ENCODE data around the gene PAK3.

Gene PAK3

GRCh38 chrX:111095974-111096895 lies at the start of gene PAK3:
Gene PAK3, plus strand, starts transcription at chrX:111096191. Its CDS starts 26,913 bp downstream, at chrX:111123104.
- peak; percentile 88 for DNase-seq

GRCh38 chrX:111047575-111047974 lies 48.4 kb upstream of the PAK3 start:
- no peak for DNase-seq

- DNase-seq: no peak
These were observed 43.5 kb upstream of the PAK3 start for GRCh38 chrX:111052478-111052877.

DNA sequence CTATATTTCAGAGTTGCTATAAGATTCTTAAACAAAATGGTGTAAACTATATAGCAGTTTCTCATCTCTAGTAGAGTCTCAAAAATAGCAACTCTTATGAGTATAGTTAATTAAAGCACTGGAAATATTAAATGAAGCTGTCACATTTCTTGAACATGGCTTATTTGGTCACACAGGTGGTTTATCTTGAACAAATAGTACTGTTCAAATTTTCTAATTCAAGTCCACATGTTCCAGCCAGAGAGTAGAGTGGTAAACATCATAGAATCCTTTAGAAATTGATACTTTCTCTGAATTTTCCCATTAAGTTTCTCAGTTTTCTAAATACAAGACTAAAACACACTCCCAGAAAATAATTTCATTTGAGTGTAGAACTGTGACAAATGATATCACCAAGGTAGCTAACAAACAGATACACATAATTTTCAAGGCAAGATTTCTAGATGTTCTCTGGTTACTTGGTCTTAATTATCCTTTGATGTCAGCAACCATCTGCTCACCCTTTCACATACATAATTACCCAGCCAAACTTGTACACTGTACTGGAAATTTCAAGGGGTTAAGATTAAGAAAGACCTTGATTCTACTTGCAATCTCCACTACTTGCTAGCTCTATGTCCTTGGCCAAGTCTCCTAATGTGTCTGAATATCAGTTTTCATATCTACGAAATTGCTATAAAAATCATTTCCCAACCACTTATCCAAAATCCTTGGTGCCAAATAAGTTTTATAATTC lies 24.3 kb upstream of the PAK3 start:
- no peak for DNase-seq

GRCh38 chrX:111083081-111083480 lies 12.9 kb upstream of the PAK3 start:
- DNase-seq: no peak

DNA sequence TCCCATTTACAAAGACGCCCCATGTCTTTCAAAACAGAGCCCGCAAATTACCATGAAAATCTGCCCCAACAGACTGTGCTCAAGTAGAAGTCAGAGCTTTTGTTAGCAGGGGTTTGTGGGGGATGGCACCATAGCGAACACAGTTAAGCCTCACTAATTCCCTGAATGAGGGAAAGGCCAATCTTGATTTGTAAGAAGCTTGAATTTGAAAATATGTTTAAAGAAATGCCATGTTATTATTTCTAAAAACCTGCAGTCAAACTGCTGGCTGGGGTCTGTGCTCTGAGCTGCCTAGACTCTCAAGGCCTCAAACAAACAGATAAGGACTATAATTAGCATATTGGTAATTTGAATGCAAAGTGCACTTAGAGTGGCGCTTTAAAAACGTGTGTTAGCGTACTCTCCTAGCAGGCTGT lies 9.4 kb upstream of the PAK3 start:
- DNase-seq: peak; percentile 11

DNA sequence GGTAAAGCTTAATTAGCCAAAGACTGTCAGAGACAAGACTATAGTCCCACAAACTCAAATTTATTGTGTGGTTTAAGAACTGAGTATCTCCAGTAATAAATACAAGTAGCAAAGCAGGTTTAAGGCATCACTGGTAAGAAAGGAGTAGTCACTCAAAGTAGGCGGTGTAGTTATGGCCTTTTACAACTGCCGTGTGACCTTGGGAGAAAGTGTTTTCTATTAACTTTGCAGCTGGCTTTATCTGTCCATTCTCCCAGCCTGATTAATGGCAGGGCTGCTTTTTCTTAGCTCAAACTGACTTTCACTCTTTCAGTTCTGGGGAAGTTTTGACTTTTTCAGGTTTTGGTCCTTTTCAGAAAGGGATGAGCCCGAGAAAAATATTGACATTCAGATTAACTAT lies 7.4 kb upstream of the PAK3 start:
- DNase-seq: no peak

- no peak for DNase-seq
These were observed 5.5 kb upstream of the PAK3 start for GRCh38 chrX:111090458-111090857.

DNA sequence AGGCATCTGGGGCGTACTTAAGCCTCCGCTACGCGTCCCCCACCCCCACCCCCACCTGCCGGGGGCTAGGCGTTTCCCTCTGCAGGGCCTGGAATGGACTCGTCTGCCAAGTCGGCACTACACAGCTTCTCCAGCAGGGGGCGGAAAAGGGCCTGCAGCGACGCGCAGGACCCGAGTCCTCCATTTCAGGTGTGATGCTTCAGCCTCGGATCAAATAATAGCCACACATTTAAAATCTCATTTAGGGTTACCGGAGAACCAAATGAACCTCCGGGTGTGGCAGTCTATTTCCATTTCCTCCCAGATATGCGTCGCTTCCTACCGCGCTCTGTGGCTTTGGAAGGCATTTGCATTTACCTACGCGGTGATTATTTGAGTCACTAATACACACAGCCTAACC lies 2.9 kb downstream of the PAK3 start:
- DNase-seq: peak; percentile 9

- peak; percentile 42 for DNase-seq
These were observed 4.2 kb downstream of the PAK3 start for GRCh38 chrX:111100191-111100590.

DNA sequence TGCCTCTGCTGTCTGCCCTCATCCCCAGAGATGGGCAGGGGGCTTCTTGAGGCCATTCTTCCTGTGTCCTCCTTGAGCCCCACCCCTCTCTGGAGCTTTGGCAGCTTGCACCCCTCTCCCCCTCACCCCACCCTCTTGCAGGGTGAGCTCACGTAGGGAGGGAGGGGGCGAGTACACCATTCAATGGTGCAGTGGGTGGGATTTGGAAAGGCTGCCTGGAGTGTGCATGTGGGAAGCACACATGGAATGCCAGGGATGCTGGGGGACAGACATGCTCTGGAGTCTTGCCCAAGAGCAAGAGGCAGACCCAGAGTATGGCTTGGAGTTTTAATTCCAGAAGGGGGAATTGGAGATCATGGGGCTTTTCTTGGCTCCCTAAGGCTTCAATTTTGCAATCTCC lies 5.6 kb downstream of the PAK3 start:
- no peak for DNase-seq

DNA sequence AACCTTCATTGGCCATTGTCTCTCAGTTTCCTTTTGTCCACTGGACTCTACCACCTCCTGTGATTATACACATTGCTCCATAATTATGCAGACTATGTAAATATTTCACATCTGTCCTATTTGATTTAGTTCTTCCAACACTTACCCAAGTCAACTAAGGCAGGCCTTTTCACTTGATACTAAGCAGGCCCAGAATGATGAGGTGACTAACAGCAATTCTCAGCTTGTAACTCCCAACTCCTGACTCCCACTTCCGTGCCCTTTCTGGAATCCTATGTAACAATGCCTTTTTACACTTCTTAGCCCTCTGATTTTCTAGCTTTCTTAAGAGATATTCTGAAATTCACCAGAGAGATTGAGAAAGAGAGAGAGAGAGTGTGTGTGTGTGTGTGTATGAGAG lies 6.6 kb downstream of the PAK3 start:
- no peak for DNase-seq

DNA sequence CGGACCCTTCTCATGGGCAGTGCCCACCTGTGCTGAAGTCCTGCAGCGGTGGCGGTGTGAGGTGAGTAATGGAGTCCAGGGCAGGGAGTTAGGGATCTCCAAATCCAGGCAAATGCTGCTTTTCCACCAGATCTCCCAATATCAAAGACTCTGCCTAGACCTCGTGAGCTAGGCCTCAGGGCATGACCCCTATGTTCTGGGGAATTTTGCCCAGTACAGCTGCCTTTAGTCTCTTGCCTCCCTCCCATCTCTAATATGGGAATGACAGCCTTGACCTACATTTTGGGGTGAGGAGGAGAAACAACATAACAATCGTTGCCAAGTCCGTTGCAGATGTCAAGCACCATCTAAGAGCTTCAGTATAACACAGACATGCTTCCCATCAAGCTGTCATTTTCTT lies 7.3 kb downstream of the PAK3 start:
- DNase-seq: no peak

DNA sequence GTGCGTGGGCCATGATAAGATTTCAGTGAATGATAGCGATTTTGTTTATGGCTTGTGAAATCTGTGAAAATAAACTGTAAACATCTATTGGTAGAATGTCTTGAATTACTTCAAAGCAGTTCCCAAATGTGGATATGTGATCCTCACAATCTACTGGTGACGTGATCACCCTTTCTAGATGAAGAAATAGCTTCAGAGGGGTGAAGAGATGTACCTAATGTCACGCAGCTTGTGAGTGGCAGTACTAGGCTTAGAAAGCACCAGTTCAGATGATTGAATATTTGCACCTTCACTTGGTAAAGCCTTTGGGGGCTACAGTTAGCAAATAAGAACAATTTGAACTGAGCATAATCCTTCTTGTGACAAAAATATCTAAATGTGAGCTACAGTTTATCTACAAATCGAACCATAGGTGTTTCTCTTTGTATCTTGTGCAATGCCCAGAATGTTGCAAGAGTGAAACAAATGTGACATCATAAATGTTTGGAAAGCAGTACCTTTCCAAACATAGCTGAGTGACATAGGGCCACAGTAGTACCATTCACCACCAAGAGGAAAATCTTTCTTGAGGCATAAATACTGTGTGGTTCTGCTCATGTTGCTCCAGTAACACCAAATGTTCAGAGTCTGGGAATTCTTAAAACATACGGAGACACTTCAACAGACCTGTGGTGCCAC lies 14.2 kb downstream of the PAK3 start:
- DNase-seq: no peak

- DNase-seq: no peak
These were observed 18.8 kb downstream of the PAK3 start for GRCh38 chrX:111114806-111115205.

GRCh38 chrX:111116666-111117065 lies 20.7 kb downstream of the PAK3 start:
- DNase-seq: no peak

GRCh38 chrX:111119341-111119740 lies 23.4 kb downstream of the PAK3 start:
- no peak for DNase-seq

DNA sequence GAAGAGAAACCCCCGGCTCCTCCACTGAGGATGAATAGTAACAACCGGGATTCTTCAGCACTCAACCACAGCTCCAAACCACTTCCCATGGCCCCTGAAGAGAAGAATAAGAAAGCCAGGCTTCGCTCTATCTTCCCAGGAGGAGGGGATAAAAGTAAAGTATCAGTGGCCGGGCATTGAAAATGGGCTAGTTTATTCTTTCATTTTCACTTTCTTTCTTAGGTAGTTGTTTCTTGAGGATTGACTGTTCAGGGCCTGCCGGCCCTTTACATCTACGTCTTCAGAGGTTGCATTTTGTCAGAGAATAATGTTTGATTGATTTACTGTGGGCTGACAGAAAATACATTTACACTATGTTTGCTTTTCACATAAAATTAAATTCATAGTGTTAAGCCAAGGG lies 27.1 kb downstream of the PAK3 start:
- DNase-seq: no peak

DNA sequence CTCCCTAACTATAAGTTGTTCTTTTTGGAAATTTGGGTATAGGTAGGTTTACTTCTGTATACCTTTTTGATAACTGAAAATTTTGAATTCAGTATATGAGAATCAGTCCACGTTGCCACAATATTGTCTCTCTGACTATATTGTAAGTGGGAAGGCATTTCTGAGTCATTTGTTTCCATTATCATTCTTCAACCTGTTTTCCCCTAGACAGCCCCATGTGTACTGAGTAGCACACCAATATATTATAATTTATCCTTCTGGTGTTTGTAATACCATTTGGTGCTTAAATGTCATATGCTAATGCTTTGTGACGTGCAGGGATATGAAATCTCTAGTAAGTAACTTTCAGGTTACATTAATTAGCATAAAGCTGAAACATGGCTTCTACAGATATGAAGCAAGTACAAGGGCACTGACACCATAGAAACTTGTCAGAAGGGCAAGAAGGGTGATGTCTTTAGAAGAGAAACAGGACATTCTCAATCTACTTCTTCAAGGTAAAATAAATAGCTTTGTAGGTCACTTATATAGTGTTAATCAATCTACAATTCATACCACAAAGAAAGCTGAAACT lies 27.7 kb downstream of the PAK3 start:
- DNase-seq: no peak

GRCh38 chrX:111124418-111124817 lies 28.4 kb downstream of the PAK3 start:
- DNase-seq: no peak

- DNase-seq: no peak
These were observed 31.0 kb downstream of the PAK3 start for GRCh38 chrX:111127038-111127437.

- no peak for DNase-seq
These were observed 33.9 kb downstream of the PAK3 start for GRCh38 chrX:111129921-111130320.

- no peak for DNase-seq
These were observed 35.6 kb downstream of the PAK3 start for GRCh38 chrX:111131572-111131971.

All from NCI-H1092 treated with DMSO at 0.1 percent for 48 hours (cell line).